ENCODE measurements around the gene NBAS. TPM values are rescaled to one million over a fixed set of nuclear protein-coding genes. Genes with fewer than 3 reads are reported as not detected.
"Not testable (repeated sequence)": the region's sequence is repeated elsewhere in the genome, so short reads cannot be mapped to it uniquely, and the experiment has no call there.

The NBAS gene
- polyA plus RNA-seq, 1 donor = 55.8 TPM

GRCh38 chr2:15547115-15547876 lies 13.8 kb downstream of the NBAS start:
- H3K9me3 ChIP-seq (ENCODE audit: control insufficient read depth, low read depth, low read length) = no peaks in the 10 kb centered on the region
- no peak overlapping the region for H3K4me3 ChIP-seq (ENCODE audit: low read length)
- H3K27me3 ChIP-seq (ENCODE audit: control insufficient read depth, insufficient read depth, low read length) = no peaks in the 10 kb centered on the region
- H3K4me1 ChIP-seq (ENCODE audit: control insufficient read depth, insufficient read depth, low read length) = no peaks in the 10 kb centered on the region
- WGBS (ENCODE audit: insufficient coverage, low lambda C conversion rate) = 86% methylated on average over 1 of the region's 4 CpGs
- H3K36me3 ChIP-seq (ENCODE audit: control insufficient read depth, insufficient read depth, low read length) = peaks cover 32% of the 10 kb centered on the region
- H3K27ac ChIP-seq (ENCODE audit: low read length) = no peak overlapping the region
- DNase-seq = no peak

GRCh38 chr2:15546297-15547098 lies 14.6 kb downstream of the NBAS start:
- H3K4me1 ChIP-seq (ENCODE audit: control insufficient read depth, insufficient read depth, low read length) = no peaks in the 10 kb centered on the region
- WGBS (ENCODE audit: insufficient coverage, low lambda C conversion rate) = 100% methylated on average over 3 of the region's 11 CpGs

GRCh38 chr2:15544227-15544626 lies 16.9 kb downstream of the NBAS start:
- Histone ChIP-seq H3K4me3 (ENCODE audit: low read length) (no peak overlapping the region), H3K27me3 (ENCODE audit: control insufficient read depth, insufficient read depth, low read length) (no peaks in the 10 kb centered on the region), H3K4me1 (ENCODE audit: control insufficient read depth, insufficient read depth, low read length) (no peaks in the 10 kb centered on the region), H3K9me3 (ENCODE audit: control insufficient read depth, low read depth, low read length) (no peaks in the 10 kb centered on the region), H3K27ac (ENCODE audit: low read length) (no peak overlapping the region), H3K36me3 (ENCODE audit: control insufficient read depth, insufficient read depth, low read length) (peaks cover 12% of the 10 kb centered on the region)
- DNase-seq = no peak
- 100% methylated on average over 1 of the region's 2 CpGs for WGBS (ENCODE audit: insufficient coverage, low lambda C conversion rate)

More at GRCh38 chr2:15546297-15547098, 14.6 kb downstream of the NBAS start:
- Histone ChIP-seq H3K9me3 (ENCODE audit: control insufficient read depth, low read depth, low read length) (no peaks in the 10 kb centered on the region), H3K27me3 (ENCODE audit: control insufficient read depth, insufficient read depth, low read length) (no peaks in the 10 kb centered on the region), H3K36me3 (ENCODE audit: control insufficient read depth, insufficient read depth, low read length) (peaks cover 28% of the 10 kb centered on the region), H3K4me3 (ENCODE audit: low read length) (no peak overlapping the region), H3K27ac (ENCODE audit: low read length) (no peak overlapping the region)
- DNase-seq = no peak

- Histone ChIP-seq H3K27ac (ENCODE audit: low read length) (no peak overlapping the region), H3K36me3 (ENCODE audit: control insufficient read depth, insufficient read depth, low read length) (peaks cover 10% of the 10 kb centered on the region), H3K9me3 (ENCODE audit: control insufficient read depth, low read depth, low read length) (no peaks in the 10 kb centered on the region), H3K27me3 (ENCODE audit: control insufficient read depth, insufficient read depth, low read length) (no peaks in the 10 kb centered on the region), H3K4me1 (ENCODE audit: control insufficient read depth, insufficient read depth, low read length) (no peaks in the 10 kb centered on the region), H3K4me3 (ENCODE audit: low read length) (no peak overlapping the region)
- DNase-seq = no peak
- no CpG with 5 or more reads among the region's 6 CpGs for WGBS (ENCODE audit: insufficient coverage, low lambda C conversion rate)
These were observed 17.6 kb downstream of the NBAS start for GRCh38 chr2:15543541-15543940.

- no peak overlapping the region for H3K4me3 ChIP-seq (ENCODE audit: low read length)
- H3K27me3 ChIP-seq (ENCODE audit: control insufficient read depth, insufficient read depth, low read length) = no peaks in the 10 kb centered on the region
- no peak for DNase-seq
- no peaks in the 10 kb centered on the region for H3K9me3 ChIP-seq (ENCODE audit: control insufficient read depth, low read depth, low read length)
- WGBS (ENCODE audit: insufficient coverage, low lambda C conversion rate) = 75% methylated on average over 2 of the region's 3 CpGs
- no peak overlapping the region for H3K27ac ChIP-seq (ENCODE audit: low read length)
- peaks cover 11% of the 10 kb centered on the region for H3K36me3 ChIP-seq (ENCODE audit: control insufficient read depth, insufficient read depth, low read length)
- no peaks in the 10 kb centered on the region for H3K4me1 ChIP-seq (ENCODE audit: control insufficient read depth, insufficient read depth, low read length)
These were observed 18.1 kb downstream of the NBAS start for GRCh38 chr2:15543053-15543452.

- H3K27ac ChIP-seq (ENCODE audit: low read length); H3K4me1 ChIP-seq (ENCODE audit: control insufficient read depth, insufficient read depth, low read length); H3K27me3 ChIP-seq (ENCODE audit: control insufficient read depth, insufficient read depth, low read length); DNase-seq; H3K9me3 ChIP-seq (ENCODE audit: control insufficient read depth, low read depth, low read length); H3K4me3 ChIP-seq (ENCODE audit: low read length): not testable (repeated sequence)
- H3K36me3 ChIP-seq (ENCODE audit: control insufficient read depth, insufficient read depth, low read length) = peaks cover 13% of the 10 kb centered on the region
- WGBS (ENCODE audit: insufficient coverage, low lambda C conversion rate) = no CpG with 5 or more reads among the region's 6 CpGs
These were observed 18.9 kb downstream of the NBAS start for GRCh38 chr2:15542269-15542668.

GRCh38 chr2:15540523-15540922 lies 20.6 kb downstream of the NBAS start:
- H3K9me3 ChIP-seq (ENCODE audit: control insufficient read depth, low read depth, low read length); H3K27ac ChIP-seq (ENCODE audit: low read length); H3K4me1 ChIP-seq (ENCODE audit: control insufficient read depth, insufficient read depth, low read length); DNase-seq; H3K27me3 ChIP-seq (ENCODE audit: control insufficient read depth, insufficient read depth, low read length); H3K4me3 ChIP-seq (ENCODE audit: low read length): not testable (repeated sequence)
- peaks cover 13% of the 10 kb centered on the region for H3K36me3 ChIP-seq (ENCODE audit: control insufficient read depth, insufficient read depth, low read length)
- WGBS (ENCODE audit: insufficient coverage, low lambda C conversion rate) = 50% methylated on average over 1 of the region's 5 CpGs

- Histone ChIP-seq H3K36me3 (ENCODE audit: control insufficient read depth, insufficient read depth, low read length) (peaks cover 13% of the 10 kb centered on the region), H3K4me3 (ENCODE audit: low read length) (no peak overlapping the region), H3K4me1 (ENCODE audit: control insufficient read depth, insufficient read depth, low read length) (no peaks in the 10 kb centered on the region), H3K27me3 (ENCODE audit: control insufficient read depth, insufficient read depth, low read length) (no peaks in the 10 kb centered on the region), H3K27ac (ENCODE audit: low read length) (no peak overlapping the region), H3K9me3 (ENCODE audit: control insufficient read depth, low read depth, low read length) (no peaks in the 10 kb centered on the region)
- DNase-seq = no peak
- WGBS (ENCODE audit: insufficient coverage, low lambda C conversion rate) = 100% methylated on average over 2 of the region's 3 CpGs
These were observed 21.1 kb downstream of the NBAS start for GRCh38 chr2:15539999-15540398.

GRCh38 chr2:15538792-15539191 lies 22.3 kb downstream of the NBAS start:
- no peak overlapping the region for H3K27ac ChIP-seq (ENCODE audit: low read length)
- WGBS (ENCODE audit: insufficient coverage, low lambda C conversion rate) = 83% methylated on average over 4 of the region's 4 CpGs
- H3K27me3 ChIP-seq (ENCODE audit: control insufficient read depth, insufficient read depth, low read length) = no peaks in the 10 kb centered on the region
- H3K36me3 ChIP-seq (ENCODE audit: control insufficient read depth, insufficient read depth, low read length) = peaks cover 16% of the 10 kb centered on the region
- H3K9me3 ChIP-seq (ENCODE audit: control insufficient read depth, low read depth, low read length) = no peaks in the 10 kb centered on the region
- H3K4me3 ChIP-seq (ENCODE audit: low read length) = no peak overlapping the region
- no peak for DNase-seq
- H3K4me1 ChIP-seq (ENCODE audit: control insufficient read depth, insufficient read depth, low read length) = no peaks in the 10 kb centered on the region

- no peak for DNase-seq
- H3K4me1 ChIP-seq (ENCODE audit: control insufficient read depth, insufficient read depth, low read length) = no peaks in the 10 kb centered on the region
- no peak overlapping the region for H3K4me3 ChIP-seq (ENCODE audit: low read length)
- H3K36me3 ChIP-seq (ENCODE audit: control insufficient read depth, insufficient read depth, low read length) = peaks cover 33% of the 10 kb centered on the region
- no peaks in the 10 kb centered on the region for H3K9me3 ChIP-seq (ENCODE audit: control insufficient read depth, low read depth, low read length)
- H3K27me3 ChIP-seq (ENCODE audit: control insufficient read depth, insufficient read depth, low read length) = no peaks in the 10 kb centered on the region
- WGBS (ENCODE audit: insufficient coverage, low lambda C conversion rate) = 93% methylated on average over 3 of the region's 5 CpGs
- no peak overlapping the region for H3K27ac ChIP-seq (ENCODE audit: low read length)
These were observed 27.2 kb downstream of the NBAS start for GRCh38 chr2:15533860-15534480.
